Measurements from ENCODE around the gene ARR3.
"Not testable (repeated sequence)": the region's sequence is repeated elsewhere in the genome, so short reads cannot be mapped to it uniquely, and the experiment has no call there.

ARR3 gene

DNA sequence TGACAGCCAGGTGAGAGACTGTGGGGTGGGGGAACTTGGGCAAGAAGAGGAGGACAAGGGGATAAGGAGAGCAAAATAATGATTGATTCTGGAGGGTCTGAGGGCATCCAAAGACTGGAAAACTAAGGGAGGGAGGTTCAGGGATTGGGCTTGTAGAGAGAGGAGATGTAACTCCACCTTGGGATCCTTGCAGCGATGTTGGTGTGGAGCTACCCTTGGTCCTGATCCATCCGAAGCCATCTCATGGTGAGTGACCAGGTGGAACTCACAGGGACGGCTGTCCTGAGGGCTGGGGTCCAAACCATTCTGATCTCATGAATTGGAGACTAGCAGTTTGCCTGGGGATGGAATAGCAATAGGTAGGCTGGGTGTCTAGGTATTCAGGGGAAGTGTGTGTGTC, 12.4 kb downstream of the ARR3 start:
- no peak for DNase-seq (ENCODE audit: low read depth in 2 of 2)

DNA sequence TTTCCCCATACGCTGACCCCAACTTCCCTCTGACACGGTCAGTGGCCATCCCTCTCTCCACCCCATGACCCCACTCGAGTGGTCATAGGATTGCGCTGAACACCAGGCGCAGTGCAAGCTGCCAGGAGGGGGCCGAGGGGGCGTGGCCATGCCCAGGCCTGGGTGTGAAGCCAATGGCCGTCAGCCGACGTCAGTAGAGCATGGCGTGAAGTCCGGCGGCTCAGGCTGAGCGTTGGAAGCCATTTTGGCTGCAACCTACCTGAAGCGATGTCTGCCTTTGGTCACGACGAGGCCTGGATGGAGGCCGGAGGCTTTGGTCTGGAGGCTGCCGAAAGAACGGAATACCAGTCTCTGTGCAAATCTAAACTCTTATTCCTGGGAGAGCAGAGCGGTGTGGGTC, 13.8 kb downstream of the ARR3 start, which contains the start of gene RAB41:
Gene RAB41 (plus strand): TSS at position 222 of the 400 bp plus-strand sequence. CDS start 46 bp downstream, at position 268.
- no peak for DNase-seq (ENCODE audit: low read depth in 2 of 2)

DNA sequence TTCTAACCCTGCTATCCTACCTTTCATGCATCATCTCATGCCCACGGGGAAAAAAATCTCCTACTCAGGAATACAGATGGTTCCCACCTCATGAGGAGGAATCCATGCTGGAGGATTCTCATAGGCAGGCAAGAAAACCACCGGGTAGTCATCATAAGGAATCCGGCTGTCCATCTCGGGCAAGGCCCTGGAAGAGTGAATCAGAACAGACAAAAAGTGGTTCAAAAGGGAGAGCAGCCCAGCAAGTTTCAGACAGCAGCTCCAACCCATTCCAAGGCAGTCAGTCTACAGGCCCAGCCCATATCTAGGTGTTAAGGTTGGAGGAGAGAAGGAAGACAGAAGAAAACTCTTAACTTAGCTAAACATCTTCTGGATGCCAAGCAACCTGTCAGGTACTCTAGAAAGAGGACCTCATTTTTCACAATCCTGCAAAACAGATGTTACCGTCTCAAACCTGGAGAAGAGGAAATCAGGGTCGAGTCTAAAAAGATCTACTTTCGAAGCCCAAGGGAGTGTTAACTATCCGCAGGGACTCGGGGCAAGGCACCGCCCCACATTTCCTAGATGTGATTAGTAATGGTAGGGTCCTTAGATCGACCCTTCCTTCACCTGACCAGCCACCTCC, 21.1 kb downstream of the ARR3 start:
- no peak for DNase-seq (ENCODE audit: low read depth in 2 of 2)

DNA sequence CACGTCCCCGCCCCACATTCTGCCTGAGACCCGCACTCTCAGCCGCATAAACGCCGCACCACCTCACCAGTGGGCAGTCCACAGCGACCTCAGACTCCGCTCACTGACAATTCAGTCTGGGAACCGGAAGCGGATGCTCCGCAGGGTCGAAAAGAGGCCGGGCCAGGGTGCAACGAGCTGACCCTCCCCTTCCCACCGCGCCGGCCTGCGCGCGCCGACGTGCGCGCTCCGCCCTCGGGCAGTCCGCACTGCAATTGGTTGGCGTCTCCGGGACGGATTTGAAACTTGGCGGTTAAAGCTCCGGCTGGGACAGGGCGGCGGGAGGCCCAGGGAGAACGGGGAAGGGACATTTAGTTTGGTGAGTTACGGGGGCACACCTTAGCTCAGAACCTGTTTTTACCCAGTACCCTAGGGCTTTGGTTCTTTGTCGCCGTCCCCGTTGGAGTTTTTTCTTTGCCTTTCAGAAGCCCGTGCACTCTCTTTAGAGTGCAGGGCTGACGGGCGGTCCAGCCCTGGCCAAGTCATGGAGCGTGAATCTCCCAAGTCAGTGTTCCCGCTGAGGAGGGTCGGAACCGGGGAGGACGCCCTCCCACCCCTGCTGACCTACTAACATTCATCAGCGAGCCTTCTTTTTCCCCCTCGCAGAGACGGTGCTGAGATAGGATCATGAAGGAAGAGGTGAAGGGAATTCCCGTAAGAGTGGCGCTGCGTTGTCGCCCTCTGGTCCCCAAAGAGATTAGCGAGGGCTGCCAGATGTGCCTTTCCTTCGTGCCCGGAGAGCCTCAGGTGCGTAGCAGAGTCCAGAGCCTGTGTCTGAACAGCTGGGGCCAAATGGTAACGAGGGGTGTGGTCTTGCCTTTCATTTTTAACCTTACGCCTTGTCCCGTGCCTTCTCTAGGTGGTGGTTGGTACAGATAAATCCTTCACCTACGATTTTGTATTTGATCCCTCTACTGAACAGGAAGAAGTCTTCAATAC, 21.9 kb downstream of the ARR3 start, which contains the start of the genes KIF4A and PDZD11:
Gene KIF4A (plus strand): TSS at position 312 of the 978 bp plus-strand sequence. CDS start 355 bp downstream, at position 667.
Gene PDZD11 (minus strand): TSS at position 135 of the 978 bp plus-strand sequence. CDS start 586 bp downstream, outside the sequence.
- DNase-seq (ENCODE audit: low read depth in 2 of 2), result peak; percentile 60 to 62

DNA sequence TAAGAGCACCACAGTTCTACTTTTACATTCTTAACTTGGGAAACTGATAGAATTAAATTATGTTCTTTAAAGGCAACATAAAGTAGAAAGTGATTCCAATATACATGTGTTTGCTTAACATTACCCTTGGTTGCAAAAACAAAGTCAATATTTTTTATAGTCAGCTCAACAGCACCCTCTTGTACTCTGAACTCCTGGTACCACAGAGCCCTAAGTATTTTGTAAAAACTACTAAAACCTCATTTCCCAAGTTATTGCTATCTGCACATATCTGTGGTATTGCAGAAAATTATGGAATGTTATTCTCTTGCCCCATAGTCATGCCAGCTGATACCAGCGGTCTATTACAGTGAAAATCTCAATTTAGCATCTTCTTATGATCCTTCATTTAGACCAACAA, 24.7 kb downstream of the ARR3 start:
- no peak for DNase-seq (ENCODE audit: low read depth in 2 of 2)

DNA sequence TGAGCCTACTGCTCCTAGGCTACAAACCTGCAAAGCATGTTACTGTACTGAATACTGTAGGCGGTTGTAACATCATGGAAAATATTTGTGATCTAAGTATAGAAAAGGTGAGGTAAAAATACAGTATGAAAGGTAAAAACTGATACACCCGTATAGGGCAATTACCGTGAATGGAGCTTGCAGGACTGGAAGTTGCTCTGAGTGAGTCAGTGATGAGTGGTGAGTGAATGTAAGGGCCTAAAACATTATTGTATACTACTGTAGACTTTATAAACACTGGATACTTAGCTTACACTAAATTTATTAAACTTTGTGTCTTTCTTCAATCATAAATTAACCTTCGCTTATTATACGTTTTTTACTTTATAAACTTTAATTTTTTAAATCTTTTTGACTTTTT, 25.5 kb downstream of the ARR3 start:
- DNase-seq (ENCODE audit: low read depth in 2 of 2), result no peak

DNA sequence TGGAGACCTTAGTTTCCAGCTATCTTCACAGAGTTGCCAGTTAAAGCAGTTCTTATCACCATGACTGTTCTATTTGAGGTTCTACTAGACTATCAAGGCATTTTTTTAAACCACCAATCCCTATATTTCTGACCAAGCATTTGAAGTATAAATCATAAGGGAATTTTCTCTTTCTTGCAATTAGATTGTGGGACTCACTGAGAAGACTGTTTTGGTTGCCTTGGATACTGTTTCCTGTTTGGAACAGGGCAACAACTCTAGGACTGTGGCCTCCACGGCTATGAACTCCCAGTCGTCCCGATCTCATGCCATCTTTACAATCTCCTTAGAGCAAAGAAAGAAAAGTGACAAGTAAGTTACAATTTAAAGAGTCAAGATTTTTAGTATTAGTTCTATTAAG, 33.6 kb downstream of the ARR3 start:
- DNase-seq (ENCODE audit: low read depth in 2 of 2), result no peak

DNA sequence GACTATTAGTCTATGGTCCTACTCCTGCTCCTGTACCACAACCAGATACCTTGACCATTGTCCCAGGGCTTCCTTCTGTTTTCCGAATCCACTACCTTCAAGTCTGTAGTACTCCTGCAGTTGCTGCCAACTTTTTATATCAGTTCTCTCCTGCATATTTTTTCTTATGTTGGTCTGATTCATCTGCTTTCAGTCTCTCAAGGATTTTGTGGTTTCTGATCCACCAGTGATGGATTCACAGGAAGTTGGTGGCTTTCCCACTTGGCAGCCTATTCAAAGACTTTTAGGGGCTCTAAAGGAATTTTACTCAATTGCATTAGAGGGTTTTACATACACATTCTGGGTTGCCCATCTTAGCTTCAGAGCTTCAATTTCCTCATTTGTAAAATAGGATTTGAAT, 45.4 kb downstream of the ARR3 start:
- no peak for DNase-seq (ENCODE audit: low read depth in 2 of 2)

DNA sequence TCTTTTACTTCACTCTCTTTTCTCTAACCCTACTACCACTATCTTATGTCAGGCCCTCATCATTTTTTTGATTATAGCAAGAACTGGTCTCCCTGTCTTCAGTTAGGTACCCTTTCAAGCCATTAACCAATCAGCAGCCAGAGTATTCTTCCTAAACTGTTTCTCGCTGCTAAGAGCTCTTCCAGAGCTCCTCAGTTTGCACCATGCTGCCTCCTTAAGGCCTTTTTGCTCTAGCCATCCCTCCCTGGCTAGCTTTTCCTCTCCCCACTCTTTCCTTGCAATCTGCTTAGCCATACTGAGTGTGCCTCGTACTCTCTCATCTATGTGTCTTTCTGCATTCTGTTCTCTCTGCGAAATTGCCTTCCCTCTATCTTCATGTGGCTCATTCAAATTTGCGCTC, 54.6 kb downstream of the ARR3 start:
- no peak for DNase-seq (ENCODE audit: low read depth in 2 of 2)

DNA sequence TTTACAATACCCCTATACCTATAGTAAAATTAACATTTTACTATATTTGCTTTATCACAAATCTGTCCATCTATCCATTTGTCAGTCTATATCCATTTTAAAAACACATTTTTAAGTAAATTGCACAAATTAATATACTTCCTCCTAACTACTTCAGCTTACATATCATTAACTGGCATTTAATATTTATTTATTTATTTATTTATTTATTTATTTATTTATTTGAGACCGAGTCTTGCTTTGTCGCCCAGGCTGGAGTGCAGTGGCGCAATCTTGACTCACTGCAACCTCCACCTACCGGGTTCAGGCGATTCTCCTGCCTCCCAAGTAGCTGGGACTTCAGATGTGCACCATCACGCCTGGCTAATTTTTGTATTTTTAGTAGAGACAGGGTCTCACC, 55.5 kb downstream of the ARR3 start:
- DNase-seq (ENCODE audit: low read depth in 2 of 2), result not testable (repeated sequence)

DNA sequence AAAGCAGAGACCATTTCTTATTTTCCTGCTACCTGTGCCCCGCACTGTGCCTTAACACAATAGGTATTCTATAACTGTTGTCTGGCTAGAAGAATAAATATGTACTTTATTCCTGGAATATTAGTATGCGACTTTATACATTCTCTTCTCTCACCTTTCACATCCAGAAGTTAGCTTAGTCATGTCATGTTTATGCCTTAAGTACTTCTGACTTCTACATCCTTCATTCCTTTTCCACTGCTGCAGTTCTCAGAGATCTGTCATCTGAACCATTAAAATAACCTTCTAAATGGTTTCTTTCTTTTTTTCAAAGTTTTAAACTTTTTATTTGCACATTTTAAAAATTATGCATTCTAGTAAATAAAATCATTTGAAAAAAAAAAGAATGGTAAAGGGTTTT, 56.2 kb downstream of the ARR3 start:
- no peak for DNase-seq (ENCODE audit: low read depth in 2 of 2)

DNA sequence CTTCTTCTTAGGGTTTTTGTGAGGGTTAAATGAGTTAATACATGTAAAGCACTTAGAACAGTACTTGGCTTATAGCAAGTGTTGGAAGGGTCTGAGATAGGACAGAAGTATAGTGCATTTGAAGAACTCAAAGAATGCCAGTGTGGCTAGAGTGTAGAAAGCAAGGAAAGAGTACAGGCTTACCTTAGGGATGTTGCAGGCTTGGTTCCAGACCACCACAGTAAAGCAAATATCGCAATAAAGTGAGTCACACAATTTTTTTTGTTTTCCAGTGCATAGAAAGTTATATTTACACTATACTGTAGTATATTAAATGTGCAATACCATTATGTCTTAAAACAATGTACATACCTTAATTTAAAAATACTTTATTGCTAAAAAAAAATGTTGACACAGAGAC, 63.0 kb downstream of the ARR3 start:
- DNase-seq (ENCODE audit: low read depth in 2 of 2), result no peak

Measured in activated CD4-positive, alpha-beta T cell treated with anti-CD3 and anti-CD28 coated beads for 24 hours (primary cell).